Breast epithelium (tissue), 4 donors: ENCODE measurements around the gene CIAO1. TPM values are rescaled to one million over a fixed set of nuclear protein-coding genes. Genes with fewer than 3 reads are reported as not detected.
"Not testable (repeated sequence)": the region's sequence is repeated elsewhere in the genome, so short reads cannot be mapped to it uniquely, and the experiment has no call there.

Experiments
- DNase-seq, 2 donors: peaks; one replicate each; pipeline ENCODE4 v3.0.0-alpha.2; 2019; ENCODE audit warnings: low spot score in 2 of 2
- H3K27ac ChIP-seq, 2 donors: fragments of 200-600 bp; sonication (generic) in 1 of 2; one replicate each; pipeline ENCODE4 v1.5.1; 2016 to 2019; ENCODE audit warnings: mild to moderate bottlenecking in 1 of 2
- H3K27me3 ChIP-seq, 2 donors: fragments of 200-600 bp; sonication (generic) in 1 of 2; one replicate each; pipeline versions ENCODE4 v1.5.1 to v1.6.0; 2017 to 2019; ENCODE audit warnings: control low read depth in 1 of 2, mild to moderate bottlenecking in 1 of 2
- H3K36me3 ChIP-seq: fragments of 200-600 bp; one replicate; pipeline ENCODE4 v1.5.1; 2019
- H3K4me1 ChIP-seq, 2 donors: fragments of 200-600 bp; sonication (generic); one replicate each; pipeline ENCODE4 v1.5.1; 2016 to 2019; ENCODE audit warnings: control low read depth in 1 of 2
- H3K4me3 ChIP-seq, 3 donors: fragments of 200-600 bp; sonication (generic); 1 replicate in 2 of 3; 2 replicates in 1 of 3; pipeline ENCODE4 v1.5.1; 2016 to 2019; ENCODE audit warnings: mild to moderate bottlenecking in 3 of 3, moderate library complexity in 2 of 3
- H3K9me3 ChIP-seq, 2 donors: fragments of 200-600 bp; sonication (generic) in 1 of 2; one replicate each; pipeline ENCODE4 v1.5.1; 2016 to 2019; ENCODE audit warnings: control low read depth in 1 of 2
- POLR2A ChIP-seq: fragments of 450-650 bp; IDR thresholded peaks from one replicate; pipeline ENCODE4 v1.6.1; 2016; ENCODE audit warnings: antibody characterized with exemption, mild to moderate bottlenecking, moderate library complexity
- POLR2AphosphoS5 ChIP-seq, 3 donors: sonication (generic); formaldehyde crosslinking; IDR thresholded peaks; one replicate each; pipeline ENCODE4 v1.6.1; 2017; ENCODE audit warnings: antibody characterized with exemption in 3 of 3
- intact Hi-C: fragments of 100-400 bp; cut with DNase I; formaldehyde crosslinking; loops from one replicate; pipeline ENCODE4 v1.15.1; 2023; ENCODE audit warnings: low total_unique reads
- total RNA-seq, 3 donors: library from RNA; depleted of rRNA; stranded (reverse); fragments of >200 nt; gene quantifications; one replicate each; pipeline ENCODE4 v1.1.0, GENCODE V29; 2016
- TF ChIP-seq, protein P1 (sequence below), 3 donors: fragments of 450-650 bp; IDR thresholded peaks; one replicate each; pipeline ENCODE4 v1.5.1; 2016 to 2017; ENCODE audit warnings: antibody characterized with exemption in 3 of 3, mild to moderate bottlenecking in 3 of 3, moderate library complexity in 3 of 3

The CIAO1 gene
- total RNA-seq, 3 donors from 2014 or later, result 119 to 131 (median 127) TPM

GRCh38 chr2:96276787-96277499 is 10.9 kb downstream of the CIAO1 start:
- Histone ChIP-seq H3K36me3 (peaks cover 26% of the 10 kb centered on the region), H3K4me1 (no peaks in the 10 kb centered on the region), H3K27me3 (no peaks in the 10 kb centered on the region), H3K9me3 (no peaks in the 10 kb centered on the region), H3K27ac (no peak overlapping the region), H3K4me3 (no peak overlapping the region)
- TF ChIP-seq, protein P1, sequence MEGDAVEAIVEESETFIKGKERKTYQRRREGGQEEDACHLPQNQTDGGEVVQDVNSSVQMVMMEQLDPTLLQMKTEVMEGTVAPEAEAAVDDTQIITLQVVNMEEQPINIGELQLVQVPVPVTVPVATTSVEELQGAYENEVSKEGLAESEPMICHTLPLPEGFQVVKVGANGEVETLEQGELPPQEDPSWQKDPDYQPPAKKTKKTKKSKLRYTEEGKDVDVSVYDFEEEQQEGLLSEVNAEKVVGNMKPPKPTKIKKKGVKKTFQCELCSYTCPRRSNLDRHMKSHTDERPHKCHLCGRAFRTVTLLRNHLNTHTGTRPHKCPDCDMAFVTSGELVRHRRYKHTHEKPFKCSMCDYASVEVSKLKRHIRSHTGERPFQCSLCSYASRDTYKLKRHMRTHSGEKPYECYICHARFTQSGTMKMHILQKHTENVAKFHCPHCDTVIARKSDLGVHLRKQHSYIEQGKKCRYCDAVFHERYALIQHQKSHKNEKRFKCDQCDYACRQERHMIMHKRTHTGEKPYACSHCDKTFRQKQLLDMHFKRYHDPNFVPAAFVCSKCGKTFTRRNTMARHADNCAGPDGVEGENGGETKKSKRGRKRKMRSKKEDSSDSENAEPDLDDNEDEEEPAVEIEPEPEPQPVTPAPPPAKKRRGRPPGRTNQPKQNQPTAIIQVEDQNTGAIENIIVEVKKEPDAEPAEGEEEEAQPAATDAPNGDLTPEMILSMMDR (IDR thresholded peaks at IDR 0.05), result no peak
- TF ChIP-seq POLR2AphosphoS5 (IDR thresholded peaks at IDR 0.05) (no peak), POLR2A (no peak)
- DNase-seq, result no peak
- intact Hi-C loops, result no loop called here

- no peak for DNase-seq
- no peak overlapping the region for H3K4me3 ChIP-seq
- no peaks in the 10 kb centered on the region for H3K9me3 ChIP-seq
- H3K27me3 ChIP-seq, result no peaks in the 10 kb centered on the region
- no peak overlapping the region for H3K27ac ChIP-seq
- TF ChIP-seq POLR2A, result no peak
- TF ChIP-seq, protein P1 (IDR thresholded peaks at IDR 0.05), result no peak
- no peak for TF ChIP-seq POLR2AphosphoS5 (IDR thresholded peaks at IDR 0.05)
- H3K36me3 ChIP-seq, result peaks cover 64% of the 10 kb centered on the region
- intact Hi-C loops, result no loop called here
- no peaks in the 10 kb centered on the region for H3K4me1 ChIP-seq
These were observed 21.3 kb downstream of the CIAO1 start for GRCh38 chr2:96287273-96287856.

DNA sequence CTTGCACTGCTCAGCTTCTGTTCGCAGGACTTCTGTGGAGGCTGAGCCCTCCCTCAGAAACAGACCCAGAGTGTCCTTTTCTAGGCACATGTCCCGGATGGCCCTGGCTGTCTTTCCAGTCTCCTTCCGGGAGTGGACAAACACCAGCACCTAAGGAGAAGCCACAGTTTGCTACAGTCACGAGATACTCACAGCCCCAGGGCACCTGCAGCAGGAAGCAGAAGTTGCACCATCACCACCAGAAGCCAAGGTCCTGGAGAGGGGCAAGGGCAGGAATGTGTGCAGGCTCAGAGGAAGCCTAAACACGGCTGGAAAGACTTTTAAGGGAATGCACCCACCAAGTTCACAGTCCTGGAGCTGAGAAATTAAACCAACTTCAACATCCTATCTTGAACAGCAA is 25.7 kb downstream of the CIAO1 start:
- Histone ChIP-seq H3K27me3 (no peaks in the 10 kb centered on the region), H3K4me3 (no peak overlapping the region), H3K27ac (no peak overlapping the region), H3K36me3 (peaks cover 56% of the 10 kb centered on the region), H3K4me1 (no peaks in the 10 kb centered on the region), H3K9me3 (no peaks in the 10 kb centered on the region)
- intact Hi-C loops, result no loop called here
- DNase-seq, result no peak
- TF ChIP-seq, protein P1 (IDR thresholded peaks at IDR 0.05), result no peak
- TF ChIP-seq POLR2AphosphoS5 (IDR thresholded peaks at IDR 0.05), result no peak
- TF ChIP-seq POLR2A, result no peak

DNA sequence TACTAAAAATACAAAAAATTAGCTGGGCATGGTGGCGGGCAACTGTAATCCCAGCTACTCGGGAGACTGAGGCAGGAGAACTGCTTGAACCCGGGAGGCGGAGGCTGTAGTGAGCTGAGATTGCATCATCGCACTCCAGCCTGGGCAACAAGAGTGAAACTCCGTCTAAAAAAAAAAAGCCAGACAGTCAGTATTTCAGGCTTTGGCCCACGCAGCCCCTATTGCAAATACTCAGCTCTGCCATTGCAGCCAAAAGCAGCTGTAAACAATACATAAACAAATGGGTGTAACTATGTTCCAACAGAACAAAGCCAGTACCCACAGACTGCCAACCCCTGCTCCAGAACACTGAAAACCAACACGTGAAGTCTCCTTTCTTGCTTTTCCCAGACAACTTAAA is 28.2 kb downstream of the CIAO1 start:
- H3K4me1 ChIP-seq, H3K27me3 ChIP-seq, H3K27ac ChIP-seq, H3K4me3 ChIP-seq, DNase-seq, intact Hi-C loops, H3K9me3 ChIP-seq: not testable (repeated sequence)
- peaks cover 50% of the 10 kb centered on the region for H3K36me3 ChIP-seq

GRCh38 chr2:96296925-96297324 is 30.9 kb downstream of the CIAO1 start:
- no peak for DNase-seq
- intact Hi-C loops, result no loop called here
- Histone ChIP-seq H3K4me1 (no peaks in the 10 kb centered on the region), H3K27ac (no peak overlapping the region), H3K36me3 (peaks cover 26% of the 10 kb centered on the region), H3K27me3 (no peaks in the 10 kb centered on the region), H3K9me3 (no peaks in the 10 kb centered on the region), H3K4me3 (no peak overlapping the region)
- TF ChIP-seq, protein P1 (IDR thresholded peaks at IDR 0.05), result no peak
- TF ChIP-seq POLR2A (no peak), POLR2AphosphoS5 (IDR thresholded peaks at IDR 0.05) (no peak)
